GM12878 (cell line): ENCODE results near the gene DNASE1. TPM values are rescaled to one million over a fixed set of nuclear protein-coding genes. Genes with fewer than 3 reads are reported as not detected.

Experiments
- ATAC-seq: fragments of 200-7000 bp; cut with Tn5 transposase; 3 replicates; pipeline ENCODE4 v1.9.1; 2020; ENCODE audit warnings: mild to moderate bottlenecking, moderate library complexity
- BruUV-seq: library from RNA; stranded (reverse); fragments of 400-500 nt; replicated peaks from 2 replicates; lab custom pipeline; 2021; lab: Mats Ljungman, UMichigan
- CTCF ChIA-PET: fragments of 300-600 bp; sonication (Branson Sonifier 250); formaldehyde crosslinking; extraction: SDS; loops from one replicate; lab custom pipeline; 2021; ENCODE audit warnings: inconsistent platforms; lab: Yijun Ruan, JAX
- POLR2A ChIA-PET: fragments of 350-600 bp; formaldehyde crosslinking; extraction: SDS; loops from one replicate; lab custom pipeline; 2021; ENCODE audit warnings: inconsistent platforms; lab: Charles Lee
- RAD21 ChIA-PET: fragments of 300-600 bp; sonication (Branson Sonifier 250); formaldehyde crosslinking; loops from one replicate; lab custom pipeline; 2023; ENCODE audit warnings: antibody characterized with exemption; ENCODE audit not compliant: unreplicated experiment; lab: Charles Lee
- SMC1A ChIA-PET: fragments of 300-600 bp; sonication (Branson Sonifier 250); formaldehyde crosslinking; loops from one replicate; lab custom pipeline; 2023; ENCODE audit not compliant: unreplicated experiment, uncharacterized antibody; lab: Charles Lee
- DNase-seq: peaks from one replicate; pipeline ENCODE4 v3.0.0-alpha.2; 2011; ENCODE audit warnings: low read depth, low spot score
- FAIRE-seq: peaks from 3 replicates; lab custom pipeline; 2011; peaks lifted over from hg19 to GRCh38; lab: Jason Lieb, UNC
- H2AFZ ChIP-seq: 2 replicates; pipeline ENCODE4 v1.6.0; 2011; ENCODE audit warnings: low read depth, low read length, control low read depth; ENCODE audit not compliant: control insufficient read depth
- H3K27ac ChIP-seq: 2 replicates; pipeline ENCODE4 v1.5.1; 2011; ENCODE audit warnings: control low read depth; ENCODE audit not compliant: control insufficient read depth, insufficient read depth
- H3K27me3 ChIP-seq, 2 experiments: replicated peaks in 1 of 2; 2 replicates each; pipeline versions ENCODE4 v1.6.0 to v1.6.1; 2011; ENCODE audit warnings: low read length in 1 of 2; ENCODE audit not compliant: control insufficient read depth in 2 of 2, insufficient read depth in 2 of 2
- H3K36me3 ChIP-seq, 2 experiments: 2 replicates each; pipeline ENCODE4 v1.5.1; 2011; ENCODE audit warnings: low read length in 1 of 2; ENCODE audit not compliant: control insufficient read depth in 2 of 2, insufficient read depth in 2 of 2
- H3K4me1 ChIP-seq: 2 replicates; pipeline ENCODE4 v1.6.1; 2011; ENCODE audit warnings: mild to moderate bottlenecking, low read length, moderate library complexity, mixed read lengths; ENCODE audit not compliant: control insufficient read depth, insufficient read depth
- H3K4me2 ChIP-seq: 2 replicates; pipeline ENCODE4 v1.6.0; 2011; ENCODE audit warnings: control low read depth; ENCODE audit not compliant: control insufficient read depth, insufficient read depth
- H3K4me3 ChIP-seq: fragments of 200-600 bp; sonication (generic); 2 replicates; pipeline ENCODE4 v1.5.1; 2016
- H3K79me2 ChIP-seq: 2 replicates; pipeline ENCODE4 v1.6.0; 2011; ENCODE audit warnings: low read length; ENCODE audit not compliant: control insufficient read depth, insufficient read depth
- H3K9ac ChIP-seq: 2 replicates; pipeline ENCODE4 v1.8.0; 2011; ENCODE audit warnings: low read length, control low read depth, mixed read lengths; ENCODE audit not compliant: control insufficient read depth, insufficient read depth
- H3K9me3 ChIP-seq: replicated peaks from 3 replicates; pipeline ENCODE4 v1.5.1; 2011; ENCODE audit warnings: mild to moderate bottlenecking, low read length; ENCODE audit not compliant: control insufficient read depth, insufficient read depth
- H4K20me1 ChIP-seq: 2 replicates; pipeline ENCODE4 v1.6.0; 2011; ENCODE audit not compliant: control insufficient read depth, insufficient read depth
- BCL11A ChIP-seq: IDR thresholded peaks from 2 replicates; pipeline ENCODE4 v1.6.1; 2011; ENCODE audit warnings: low read depth, low read length
- CBX3 ChIP-seq: fragments of 200-600 bp; sonication (generic); IDR thresholded peaks from 2 replicates; pipeline ENCODE4 v1.6.1; 2016; ENCODE audit warnings: low read depth, borderline replicate concordance
- EGR1 ChIP-seq, 2 experiments: IDR thresholded peaks; 1 replicate in 1 of 2; 2 replicates in 1 of 2; pipeline ENCODE4 v1.6.1; 2011 to 2012; ENCODE audit warnings: low read depth in 2 of 2, low read length in 2 of 2, borderline replicate concordance in 1 of 2, mild to moderate bottlenecking in 1 of 2, moderate library complexity in 1 of 2
- ESRRA ChIP-seq: IDR thresholded peaks from 2 replicates; pipeline ENCODE4 v1.6.1; 2012; ENCODE audit warnings: mild to moderate bottlenecking, low read length, improper control_type of control experiment
- GATAD2B ChIP-seq: fragments of 450-650 bp; conservative IDR thresholded peaks from 2 replicates; pipeline ENCODE4 v1.6.1; 2017; ENCODE audit warnings: low read depth, mild to moderate bottlenecking, moderate library complexity
- IRF5 ChIP-seq: fragments of 450-650 bp; IDR thresholded peaks from 2 replicates; pipeline ENCODE4 v1.6.1; 2017; ENCODE audit warnings: borderline replicate concordance
- KLF5 ChIP-seq: fragments of 450-650 bp; IDR thresholded peaks from 2 replicates; pipeline ENCODE4 v1.6.1; 2014; ENCODE audit warnings: mild to moderate bottlenecking; ENCODE audit not compliant: partially characterized antibody
- NFYA ChIP-seq: IDR thresholded peaks from 2 replicates; pipeline ENCODE4 v1.6.1; 2011; ENCODE audit warnings: low read depth, mild to moderate bottlenecking, low read length, improper control_type of control experiment, borderline replicate concordance
- NKRF ChIP-seq: fragments of 450-650 bp; conservative IDR thresholded peaks from 2 replicates; pipeline ENCODE4 v1.6.1; 2017; ENCODE audit warnings: mild to moderate bottlenecking, moderate library complexity
- NR2F1 ChIP-seq: fragments of 450-650 bp; conservative IDR thresholded peaks from 2 replicates; pipeline ENCODE4 v1.6.1; 2017; ENCODE audit warnings: mild to moderate bottlenecking
- SIN3A ChIP-seq: IDR thresholded peaks from 2 replicates; pipeline ENCODE4 v1.6.1; 2012; ENCODE audit warnings: low read depth, low read length, improper control_type of control experiment
- ZNF384 ChIP-seq: IDR thresholded peaks from 2 replicates; pipeline ENCODE4 v1.6.1; 2012; ENCODE audit warnings: low read depth, mild to moderate bottlenecking, low read length, improper control_type of control experiment, borderline replicate concordance
- WGBS: methylation state at CpG from one replicate; pipeline ENCODE4 v1.1.6; 2016; ENCODE audit warnings: low lambda C conversion rate; ENCODE audit not compliant: insufficient replicate concordance, insufficient coverage; ENCODE audit errors: missing lambda C conversion rate; 5-methylcytosine and 5-hydroxymethylcytosine counted together
- in situ Hi-C: fragments of 300-500 bp; cut with MboI; formaldehyde crosslinking; loops from 9 replicates; pipeline ENCODE4 v1.14.3; 2018; ENCODE audit warnings: mixed read lengths
- intact Hi-C: fragments of 100-400 bp; cut with micrococcal nuclease; formaldehyde crosslinking; loops from one replicate; pipeline ENCODE4 v1.14.2; 2022; ENCODE audit not compliant: unreplicated experiment
- polyA plus RNA-seq, 11 experiments: library from polyadenylated mRNA; depleted of rRNA in 4 of 11; unstranded in 6 of 11; stranded (reverse) in 5 of 11; fragments of >200 nt; fragmentation: Nextera tagmentation in 4 of 11; fragmentation: Illumina TruSeq in 1 of 11; extraction: Ambion mirVana in 4 of 11; extraction: Trizol in 1 of 11; gene quantifications; 1 replicate in 1 of 11; 2 replicates in 10 of 11; pipeline versions ENCODE4 v1.2.1 to v1.2.3, GENCODE V29; 2011 to 2016; ENCODE audit warnings: inconsistent platforms in 2 of 11, missing spikeins in 2 of 11, low read depth in 1 of 11
- total RNA-seq, 4 experiments: library from RNA; depleted of rRNA in 3 of 4; stranded (reverse); fragments of >200 nt in 3 of 4; fragmentation: Illumina TruSeq in 1 of 4; extraction: Trizol in 1 of 4; gene quantifications; 2 replicates each; pipeline versions ENCODE4 v1.2.1 to v1.2.3, GENCODE V29; 2013 to 2021

The DNASE1 gene
- total and polyA plus RNA-seq, 10 of the 15 experiments (the other 5 are each of a cell fraction or from before 2014, with no cell fraction given), result 0.23 to 12.0 (median 7.9) TPM

DNA sequence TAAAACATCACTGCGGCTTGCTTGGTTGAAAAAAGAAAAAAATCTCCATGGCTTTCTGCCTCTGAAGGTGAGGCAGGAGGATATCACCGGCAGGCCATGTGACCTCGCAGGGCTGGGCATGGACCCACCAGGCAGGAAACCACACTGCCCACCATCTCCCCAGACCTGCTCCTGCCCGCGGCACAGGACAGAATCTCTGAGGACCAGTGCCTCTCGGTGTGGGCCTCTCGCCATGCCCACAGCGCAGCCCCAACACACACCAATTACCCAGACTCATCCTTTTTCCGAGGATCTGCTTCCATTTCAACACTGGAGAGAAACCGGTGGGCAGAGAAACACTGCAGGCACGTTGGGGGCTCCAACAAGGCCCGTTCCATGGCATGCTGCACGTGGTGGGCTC lies 16.2 kb downstream of the DNASE1 start (continued):
- no peak for TF ChIP-seq ESRRA

DNA sequence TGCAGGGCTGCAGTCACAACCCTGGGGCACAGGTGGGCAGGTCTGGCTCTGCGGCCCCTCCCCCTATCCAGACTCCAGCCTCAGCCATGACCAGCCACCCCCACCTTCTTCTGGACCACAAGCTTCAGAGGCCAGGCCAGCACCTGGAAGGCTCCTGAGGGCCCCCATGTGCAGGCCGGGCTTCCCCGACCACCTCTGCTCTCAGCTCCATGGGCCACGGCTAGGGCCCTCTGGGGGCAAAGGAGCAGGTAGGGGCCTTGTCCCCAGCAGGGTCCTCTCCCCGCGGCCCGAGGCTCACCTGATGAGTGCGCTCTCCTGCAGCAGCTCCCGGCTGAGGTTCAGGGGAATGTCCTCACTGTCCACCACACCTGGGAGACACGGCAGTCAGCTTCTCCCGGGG lies 16.9 kb downstream of the DNASE1 start:
- POLR2A ChIA-PET, result no interaction called here
- Histone ChIP-seq H4K20me1 (no peaks in the 10 kb centered on the region), H3K4me1 (no peaks in the 10 kb centered on the region), H3K4me3 (no peak overlapping the region), H3K36me3 (peaks cover 18 to 33% of the 10 kb centered on the region in 2 experiments; a peak in 3 of 4 replicates), H2AFZ (no peak overlapping the region), H3K9ac (no peak overlapping the region), H3K27ac (no peak overlapping the region), H3K27me3 (no peaks in the 10 kb centered on the region), H3K79me2 (no peaks in the 10 kb centered on the region), H3K4me2 (no peak overlapping the region), H3K9me3 (no peaks in the 10 kb centered on the region)
- CTCF ChIA-PET, result no interaction called here
- in situ Hi-C loops (no loop called here), intact Hi-C loops (no loop called here)
- no peak for ATAC-seq
- RAD21 ChIA-PET, result no interaction called here
- TF ChIP-seq KLF5 (no peak), NKRF (no peak), NFYA (no peak), NR2F1 (no peak), ZNF384 (no peak), IRF5 (no peak), GATAD2B (no peak), SIN3A (no peak), BCL11A (no peak), CBX3 (no peak), EGR1 (IDR thresholded peaks at IDR 0.05; ENCODE audit: borderline replicate concordance in 1 of 2, low read depth in 2 of 2, low read length in 2 of 2) (no peak)
- no peak for DNase-seq
- FAIRE-seq, result no peak
- no TSS peak for BruUV-seq
- WGBS, result 84% methylated on average over 11 of the region's 11 CpGs
- SMC1A ChIA-PET, result no interaction called here
